Activated naive CD4-positive, alpha-beta T cell treated with anti-CD3 and anti-CD28 coated beads, Interleukin-2, amount 50 U/mL, for 24 hours (primary cell): ENCODE data around the gene POMT2.

Experiments
- H3K27ac Mint-ChIP-seq: one replicate; pipeline ENCODE4 v1.8.0; 2021; ENCODE audit warnings: mild to moderate bottlenecking, mixed read lengths
- H3K27me3 Mint-ChIP-seq: one replicate; pipeline ENCODE4 v1.8.0; 2021; ENCODE audit warnings: mixed read lengths
- H3K36me3 Mint-ChIP-seq: one replicate; pipeline ENCODE4 v1.8.0; 2021; ENCODE audit warnings: mixed read lengths
- H3K4me1 Mint-ChIP-seq: one replicate; pipeline ENCODE4 v1.8.0; 2021; ENCODE audit warnings: mixed read lengths
- H3K4me3 Mint-ChIP-seq: one replicate; pipeline ENCODE4 v1.8.0; 2021; ENCODE audit warnings: mild to moderate bottlenecking, mixed read lengths
- H3K9me3 Mint-ChIP-seq: one replicate; pipeline ENCODE4 v1.8.0; 2021; ENCODE audit warnings: mixed read lengths

POMT2 gene

DNA sequence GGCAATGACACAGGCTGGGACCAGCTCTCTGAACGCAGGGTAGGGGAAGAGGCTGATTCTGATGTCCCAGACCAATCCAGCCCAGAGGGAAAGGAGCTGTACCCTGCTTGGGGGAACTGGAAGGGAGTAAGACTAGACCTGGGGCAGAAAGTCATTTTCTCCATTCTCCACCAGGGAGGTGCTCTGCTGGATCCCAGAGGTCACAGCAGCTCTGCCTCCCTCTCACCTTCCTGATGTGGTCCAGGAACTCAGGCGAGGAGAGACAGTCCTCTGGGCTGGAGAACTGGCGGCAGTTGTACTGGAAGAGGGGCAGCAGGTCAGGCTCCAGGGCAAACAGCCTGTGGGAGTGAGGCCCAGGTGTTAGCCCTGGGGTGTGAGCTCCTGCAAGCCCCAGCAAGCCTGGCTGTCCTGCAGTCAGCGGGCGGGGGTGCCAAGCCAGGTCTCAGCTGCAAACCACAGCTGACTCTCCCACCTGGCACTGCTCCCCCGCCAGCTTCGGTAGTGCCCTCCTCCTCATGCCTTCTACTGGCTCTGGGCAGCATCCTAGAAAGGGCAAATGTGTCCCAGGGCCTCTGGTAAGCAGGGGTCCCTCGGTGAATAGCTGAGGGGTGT, 51.6 kb downstream of the POMT2 start:
- Mint-ChIP-seq H3K4me3 (no peak overlapping the region), H3K36me3 (peaks cover 1% of the 10 kb centered on the region), H3K27ac (no peak overlapping the region), H3K4me1 (peaks cover 4% of the 10 kb centered on the region), H3K9me3 (peaks cover 5% of the 10 kb centered on the region), H3K27me3 (peaks cover 25% of the 10 kb centered on the region)

- Mint-ChIP-seq H3K36me3 (peaks cover 1% of the 10 kb centered on the region), H3K27ac (no peak overlapping the region), H3K27me3 (peaks cover 25% of the 10 kb centered on the region), H3K4me1 (peaks cover 4% of the 10 kb centered on the region), H3K9me3 (peaks cover 5% of the 10 kb centered on the region), H3K4me3 (no peak overlapping the region)
Measured at GRCh38 chr14:77267937-77268699, 52.6 kb downstream of the POMT2 start.

- Mint-ChIP-seq H3K9me3 (peaks cover 5% of the 10 kb centered on the region), H3K27me3 (peaks cover 18% of the 10 kb centered on the region), H3K4me1 (peaks cover 4% of the 10 kb centered on the region), H3K36me3 (peaks cover 1% of the 10 kb centered on the region), H3K27ac (no peak overlapping the region), H3K4me3 (no peak overlapping the region)
Measured at GRCh38 chr14:77266336-77266735, 54.3 kb downstream of the POMT2 start.

DNA sequence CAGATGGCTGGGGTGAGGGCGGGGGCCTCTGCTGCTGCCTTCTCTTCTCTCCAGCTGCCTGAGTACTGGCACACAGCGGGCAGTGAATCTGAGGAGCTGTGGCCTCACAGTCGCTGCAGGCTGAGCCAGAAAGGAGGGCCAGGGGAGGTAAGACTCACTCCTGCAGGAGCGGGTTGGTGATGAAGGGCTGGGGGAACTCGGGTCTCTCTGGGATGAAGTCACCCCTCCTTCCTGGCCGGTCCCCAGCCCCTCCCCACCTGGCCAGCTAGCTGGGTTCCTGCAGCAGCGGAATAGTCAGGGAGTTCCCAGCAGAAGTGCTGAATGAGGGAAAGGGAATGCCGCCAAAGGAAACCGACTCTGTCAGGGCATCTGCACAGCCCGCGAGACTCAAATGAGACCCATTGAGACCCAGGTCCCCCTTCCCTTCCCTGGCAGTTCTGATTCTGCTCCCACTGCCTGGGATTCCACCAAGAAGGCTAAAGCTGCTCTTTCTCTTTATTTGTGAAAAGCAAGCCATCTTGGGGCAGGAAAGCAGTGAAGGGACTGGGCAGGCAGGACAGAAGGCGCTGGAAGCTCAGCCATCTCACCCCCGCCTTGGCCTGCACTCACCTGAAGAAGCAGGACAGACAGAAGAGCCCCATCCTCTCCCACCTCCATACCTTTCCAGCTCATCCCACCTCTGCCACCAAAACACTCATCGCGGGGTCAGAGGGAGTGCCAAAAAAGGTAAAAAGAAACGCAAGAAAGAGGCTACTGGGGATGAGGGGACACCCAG, 54.9 kb downstream of the POMT2 start:
- H3K27ac Mint-ChIP-seq, result no peak overlapping the region
- peaks cover 4% of the 10 kb centered on the region for H3K4me1 Mint-ChIP-seq

DNA sequence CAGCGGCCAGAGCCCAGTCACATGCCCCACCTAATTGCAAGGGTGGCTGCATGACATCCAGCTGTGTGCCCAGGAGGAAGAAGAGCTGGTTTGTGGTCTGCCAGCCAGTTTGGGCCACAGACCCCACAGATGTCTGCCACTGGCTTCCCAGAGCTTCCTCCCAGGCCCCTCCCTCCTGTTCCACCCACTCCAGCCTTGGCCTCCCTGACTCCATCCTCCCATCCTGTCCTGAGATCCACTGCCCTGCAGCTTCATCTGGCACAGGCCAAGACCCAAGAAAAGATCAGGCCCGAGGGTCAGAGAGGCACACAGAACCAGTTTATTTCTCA, 55.5 kb downstream of the POMT2 start:
- H3K27ac Mint-ChIP-seq, result no peak overlapping the region
- H3K9me3 Mint-ChIP-seq, result peaks cover 5% of the 10 kb centered on the region
- H3K4me3 Mint-ChIP-seq, result no peak overlapping the region
- peaks cover 4% of the 10 kb centered on the region for H3K4me1 Mint-ChIP-seq
- H3K36me3 Mint-ChIP-seq, result peaks cover 1% of the 10 kb centered on the region
- H3K27me3 Mint-ChIP-seq, result peaks cover 16% of the 10 kb centered on the region

More for the DNA sequence above, 54.9 kb downstream of the POMT2 start:
- peaks cover 16% of the 10 kb centered on the region for H3K27me3 Mint-ChIP-seq
- H3K4me3 Mint-ChIP-seq, result no peak overlapping the region
- peaks cover 5% of the 10 kb centered on the region for H3K9me3 Mint-ChIP-seq
- peaks cover 1% of the 10 kb centered on the region for H3K36me3 Mint-ChIP-seq

- H3K4me3 Mint-ChIP-seq, result no peak overlapping the region
- peaks cover 12% of the 10 kb centered on the region for H3K27me3 Mint-ChIP-seq
- H3K27ac Mint-ChIP-seq, result no peak overlapping the region
- no peaks in the 10 kb centered on the region for H3K4me1 Mint-ChIP-seq
- H3K9me3 Mint-ChIP-seq, result peaks cover 5% of the 10 kb centered on the region
- H3K36me3 Mint-ChIP-seq, result peaks cover 1% of the 10 kb centered on the region
Measured at GRCh38 chr14:77264466-77265186, 56.1 kb downstream of the POMT2 start.

DNA sequence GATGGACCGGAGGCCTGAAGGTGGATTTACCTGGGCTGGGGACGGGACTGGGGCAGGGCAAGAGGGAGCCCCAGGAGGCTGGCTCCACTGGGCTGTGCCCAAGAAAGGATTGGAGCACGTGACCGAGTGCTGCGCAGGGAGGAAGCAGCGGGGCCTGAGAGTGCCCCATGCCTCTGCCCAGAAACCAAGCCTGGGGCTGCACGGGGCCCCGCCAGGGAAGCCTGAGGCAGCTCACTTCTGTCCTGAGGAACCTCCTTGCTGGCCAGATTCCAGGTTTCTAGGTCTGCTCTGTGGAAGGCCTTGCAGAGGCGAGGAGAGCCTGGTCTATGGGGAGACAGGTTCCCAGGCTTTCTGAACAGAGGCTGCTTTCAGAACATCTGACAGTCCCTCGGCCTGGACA, 60.1 kb downstream of the POMT2 start:
- H3K4me3 Mint-ChIP-seq, result no peak overlapping the region
- peaks cover 3% of the 10 kb centered on the region for H3K27me3 Mint-ChIP-seq
- H3K27ac Mint-ChIP-seq, result no peak overlapping the region
- no peaks in the 10 kb centered on the region for H3K4me1 Mint-ChIP-seq
- no peaks in the 10 kb centered on the region for H3K36me3 Mint-ChIP-seq
- no peaks in the 10 kb centered on the region for H3K9me3 Mint-ChIP-seq

- no peaks in the 10 kb centered on the region for H3K36me3 Mint-ChIP-seq
- H3K27ac Mint-ChIP-seq, result no peak overlapping the region
- no peaks in the 10 kb centered on the region for H3K4me1 Mint-ChIP-seq
- H3K4me3 Mint-ChIP-seq, result no peak overlapping the region
- peaks cover 3% of the 10 kb centered on the region for H3K27me3 Mint-ChIP-seq
- H3K9me3 Mint-ChIP-seq, result no peaks in the 10 kb centered on the region
Measured at GRCh38 chr14:77260199-77260598, 60.5 kb downstream of the POMT2 start.

DNA sequence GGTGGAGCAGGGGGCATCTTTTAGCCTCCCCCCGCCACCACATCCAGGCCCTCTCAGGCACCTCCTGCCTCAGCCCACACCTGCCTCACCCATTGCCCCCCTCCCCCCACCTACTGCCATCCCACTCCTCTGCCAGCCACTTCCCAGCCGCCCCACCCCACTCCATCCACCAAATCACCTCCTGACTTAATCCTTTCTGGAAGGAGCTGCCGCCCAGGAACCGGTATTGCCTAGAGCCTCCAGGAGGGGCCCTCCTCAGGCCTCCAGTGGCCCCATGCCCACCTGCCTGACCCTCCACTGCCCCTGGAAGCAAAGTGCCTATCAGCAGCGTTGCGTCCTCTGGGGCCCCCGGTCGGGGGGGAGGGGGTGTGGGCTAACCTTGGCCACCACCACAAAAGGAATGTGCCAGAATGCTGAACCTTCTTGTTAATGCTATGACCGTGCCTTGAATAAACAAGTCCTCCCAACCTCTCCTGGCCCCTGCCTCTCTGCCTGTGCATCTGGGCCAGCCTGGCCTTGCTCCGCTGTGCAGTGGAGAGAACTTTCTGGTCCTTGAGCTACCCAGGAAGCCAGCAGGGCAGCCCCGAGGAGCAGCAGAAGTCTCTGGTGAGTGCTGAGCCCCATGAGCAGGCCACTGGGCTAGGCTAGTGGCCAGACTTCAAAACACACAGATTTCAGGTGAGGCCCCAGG, 61.5 kb downstream of the POMT2 start:
- Mint-ChIP-seq H3K4me3 (no peak overlapping the region), H3K27ac (no peak overlapping the region), H3K27me3 (peaks cover 3% of the 10 kb centered on the region), H3K9me3 (no peaks in the 10 kb centered on the region), H3K4me1 (no peaks in the 10 kb centered on the region), H3K36me3 (no peaks in the 10 kb centered on the region)

DNA sequence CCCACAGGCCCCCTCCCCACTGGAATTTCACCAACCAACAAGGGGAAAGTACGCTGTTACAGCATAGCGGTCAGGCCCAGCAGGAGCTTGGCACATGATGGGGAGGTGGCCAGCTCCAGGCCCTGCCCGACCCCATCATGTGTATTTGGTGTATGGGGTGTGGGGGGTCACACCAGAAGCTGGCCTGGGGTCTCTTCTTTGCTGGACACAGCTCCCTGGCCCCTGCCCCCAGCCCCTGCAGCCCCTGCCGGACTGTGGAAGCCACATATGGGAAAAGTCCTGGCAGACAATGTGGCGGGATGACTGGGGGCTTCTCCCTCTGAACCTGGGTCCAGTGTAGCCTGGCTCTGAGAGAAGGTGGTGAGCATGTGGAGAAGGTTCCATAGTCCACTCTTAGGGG, 62.1 kb downstream of the POMT2 start:
- peaks cover 3% of the 10 kb centered on the region for H3K27me3 Mint-ChIP-seq
- H3K4me1 Mint-ChIP-seq, result no peaks in the 10 kb centered on the region
- H3K4me3 Mint-ChIP-seq, result no peak overlapping the region
- H3K9me3 Mint-ChIP-seq, result no peaks in the 10 kb centered on the region
- H3K36me3 Mint-ChIP-seq, result no peaks in the 10 kb centered on the region
- no peak overlapping the region for H3K27ac Mint-ChIP-seq

DNA sequence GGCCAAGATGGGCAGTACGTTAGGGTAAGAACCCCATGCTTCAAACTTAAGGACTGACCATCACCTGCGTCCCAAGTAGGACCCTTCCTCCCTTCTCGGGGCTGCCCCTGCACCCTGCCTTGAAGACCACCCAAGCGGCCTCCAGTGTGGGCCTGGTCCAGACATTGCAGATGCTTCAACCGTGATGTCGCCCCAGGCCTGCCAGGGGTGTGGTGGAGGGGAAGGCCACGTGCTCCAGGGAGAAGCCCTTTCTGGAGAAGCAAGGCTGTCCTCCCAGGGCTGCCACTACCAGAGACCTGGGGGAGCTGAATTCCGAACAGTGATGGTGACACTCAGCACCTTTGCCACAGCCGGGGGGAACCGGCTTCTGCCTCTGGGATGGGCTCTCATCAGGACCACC, 63.0 kb downstream of the POMT2 start:
- H3K4me1 Mint-ChIP-seq, result no peaks in the 10 kb centered on the region
- no peaks in the 10 kb centered on the region for H3K36me3 Mint-ChIP-seq
- H3K9me3 Mint-ChIP-seq, result no peaks in the 10 kb centered on the region
- H3K27me3 Mint-ChIP-seq, result peaks cover 3% of the 10 kb centered on the region
- H3K27ac Mint-ChIP-seq, result no peak overlapping the region
- H3K4me3 Mint-ChIP-seq, result no peak overlapping the region

- H3K27ac Mint-ChIP-seq, result no peak overlapping the region
- no peaks in the 10 kb centered on the region for H3K36me3 Mint-ChIP-seq
- H3K4me3 Mint-ChIP-seq, result no peak overlapping the region
- no peaks in the 10 kb centered on the region for H3K4me1 Mint-ChIP-seq
- no peaks in the 10 kb centered on the region for H3K27me3 Mint-ChIP-seq
- H3K9me3 Mint-ChIP-seq, result no peaks in the 10 kb centered on the region
Measured at GRCh38 chr14:77256694-77257093, 64.0 kb downstream of the POMT2 start.

DNA sequence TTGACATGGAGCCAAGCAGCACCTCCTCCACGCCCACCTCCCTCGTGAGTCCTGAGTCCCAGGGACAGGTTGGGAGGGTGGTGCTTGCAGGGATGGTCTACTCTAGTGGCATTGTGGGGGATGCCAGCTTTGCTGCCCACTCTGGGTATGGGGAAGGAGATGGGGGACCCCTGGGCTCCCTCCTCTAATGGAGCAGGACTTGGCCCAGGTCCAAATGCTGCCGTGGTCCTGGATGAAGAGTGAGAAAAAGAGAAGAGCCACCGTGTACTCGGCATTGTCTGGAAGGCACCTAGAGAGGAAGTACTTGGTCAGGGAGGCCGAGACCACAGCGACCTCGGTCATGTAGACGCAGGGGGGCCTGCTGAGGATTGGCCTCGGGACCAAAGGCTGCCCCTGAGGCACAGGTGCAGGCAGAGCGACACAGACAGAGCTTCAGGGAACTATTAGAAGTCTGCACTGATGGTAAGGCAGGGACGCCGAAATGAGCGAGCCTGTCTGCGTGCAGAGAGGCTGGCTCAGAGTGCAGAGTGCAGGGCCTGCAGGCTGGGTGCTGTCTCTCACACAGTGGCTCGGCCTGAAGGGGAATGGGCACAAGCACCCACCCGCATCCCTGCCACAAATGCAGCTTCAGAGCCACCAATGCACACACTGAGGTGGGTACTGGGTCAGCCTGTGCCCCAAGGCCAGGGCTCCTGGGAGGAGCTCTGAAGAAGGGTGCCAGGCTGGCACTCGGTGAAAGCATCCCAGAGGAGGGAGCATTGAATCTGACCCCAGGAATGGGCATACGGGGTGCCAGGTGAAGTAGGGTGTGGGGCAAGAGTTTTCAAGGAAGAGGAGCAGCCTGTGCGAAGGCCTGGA, 67.1 kb downstream of the POMT2 start:
- Mint-ChIP-seq H3K4me3 (no peak overlapping the region), H3K9me3 (no peaks in the 10 kb centered on the region), H3K4me1 (no peaks in the 10 kb centered on the region), H3K27ac (peak overlapping the region; percentile 23), H3K27me3 (no peaks in the 10 kb centered on the region), H3K36me3 (no peaks in the 10 kb centered on the region)

GRCh38 chr14:77251870-77252269, 68.8 kb downstream of the POMT2 start:
- Mint-ChIP-seq H3K9me3 (no peaks in the 10 kb centered on the region), H3K36me3 (no peaks in the 10 kb centered on the region), H3K27ac (no peak overlapping the region)

More at GRCh38 chr14:77251870-77252269, 68.8 kb downstream of the POMT2 start:
- H3K27me3 Mint-ChIP-seq, result no peaks in the 10 kb centered on the region
- H3K4me1 Mint-ChIP-seq, result no peaks in the 10 kb centered on the region
- no peak overlapping the region for H3K4me3 Mint-ChIP-seq
